HuH-7 (cell line): ENCODE measurements around the gene COMMD8.

Experiments used
- DNase-seq: peaks from one replicate; pipeline ENCODE4 v3.0.0; 2011; ENCODE audit warnings: low spot score

The COMMD8 gene

DNA sequence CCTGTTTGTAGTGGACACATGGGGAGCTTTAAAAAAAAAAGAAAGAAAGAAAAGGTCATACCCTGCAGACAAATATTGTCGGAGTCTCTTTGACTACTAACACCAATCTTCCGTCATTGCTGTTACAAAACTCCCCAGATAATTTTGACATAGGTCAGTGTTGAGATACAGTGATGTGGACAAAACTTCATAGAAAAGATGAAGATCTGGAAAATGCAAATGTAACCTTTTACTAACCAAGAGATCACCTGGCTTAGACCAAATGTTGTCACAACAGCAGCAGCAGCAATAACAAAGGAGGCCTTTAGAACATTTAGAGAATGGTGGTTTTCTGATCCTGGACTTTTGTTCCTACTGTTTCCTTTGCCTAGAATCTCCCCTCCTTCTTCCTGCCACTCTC, 8.1 kb upstream of the COMMD8 start:
- peak; percentile 15 for DNase-seq

DNA sequence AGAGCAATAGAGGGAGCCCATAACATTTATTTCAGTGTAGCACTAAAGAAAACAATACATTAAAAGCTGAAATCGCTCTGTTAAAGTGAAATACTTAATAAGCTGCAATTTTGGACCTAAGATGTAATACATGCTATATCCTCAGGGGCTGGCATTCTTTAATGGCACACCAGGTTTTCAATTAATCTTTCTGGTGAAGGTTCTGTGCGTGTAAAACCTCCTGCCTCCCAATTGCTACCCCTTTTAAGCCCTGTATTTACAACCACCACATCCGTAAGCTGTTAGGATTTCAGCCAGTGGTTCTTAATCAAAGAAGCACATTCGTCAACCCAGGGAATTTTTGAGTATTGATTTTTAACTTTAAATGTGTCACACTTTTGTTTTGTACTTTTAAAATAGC, 7.6 kb upstream of the COMMD8 start:
- DNase-seq, result no peak

DNA sequence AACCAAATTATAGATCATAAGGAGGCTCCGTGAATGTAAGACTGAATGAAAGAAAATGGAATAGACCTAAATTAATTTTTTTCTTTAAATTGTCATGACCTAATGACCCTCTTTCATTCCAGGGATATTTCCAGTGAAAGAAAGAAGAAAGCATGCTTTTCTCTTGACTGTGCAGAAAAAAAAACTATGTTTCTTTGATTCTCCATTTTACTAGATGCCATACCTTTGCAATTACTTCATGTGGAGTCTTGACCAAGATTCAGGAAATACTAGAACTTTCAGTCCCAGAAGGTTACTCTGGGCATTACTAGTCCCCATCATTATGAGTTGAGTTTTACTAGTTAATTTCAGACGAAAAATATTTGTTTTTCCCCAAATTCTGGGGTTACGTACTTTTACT, 6.4 kb upstream of the COMMD8 start:
- no peak for DNase-seq

DNA sequence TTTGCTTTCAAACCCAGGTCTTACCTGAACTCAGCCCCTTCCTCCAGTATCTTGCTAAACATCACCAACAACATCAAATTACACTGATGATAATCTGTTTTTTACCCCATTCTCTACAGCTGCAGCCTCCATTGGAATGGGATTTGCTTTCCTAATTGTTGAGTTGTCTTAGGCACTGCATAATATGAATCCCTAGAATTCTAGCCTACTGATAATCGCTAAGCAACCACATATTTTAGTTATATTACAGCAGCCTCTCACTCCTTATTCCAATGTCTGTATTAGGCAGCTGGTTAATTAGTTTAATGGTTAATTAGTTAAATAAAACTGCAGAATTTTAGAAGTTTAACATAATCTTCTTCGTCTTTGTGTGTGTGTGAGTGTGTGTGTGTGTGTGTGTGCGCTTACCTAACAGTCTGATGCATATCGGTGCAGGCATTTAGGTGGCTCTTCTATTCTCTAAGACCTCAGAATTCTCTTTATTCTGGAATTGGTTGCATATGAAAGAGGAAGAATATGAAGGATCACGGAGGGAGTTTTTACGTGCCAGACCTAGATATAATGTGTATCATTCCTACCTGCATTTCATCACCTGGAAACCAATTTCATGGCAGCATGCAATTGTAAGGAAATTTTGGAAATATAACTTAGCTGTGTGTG, 5.3 kb upstream of the COMMD8 start:
- DNase-seq, result no peak

DNA sequence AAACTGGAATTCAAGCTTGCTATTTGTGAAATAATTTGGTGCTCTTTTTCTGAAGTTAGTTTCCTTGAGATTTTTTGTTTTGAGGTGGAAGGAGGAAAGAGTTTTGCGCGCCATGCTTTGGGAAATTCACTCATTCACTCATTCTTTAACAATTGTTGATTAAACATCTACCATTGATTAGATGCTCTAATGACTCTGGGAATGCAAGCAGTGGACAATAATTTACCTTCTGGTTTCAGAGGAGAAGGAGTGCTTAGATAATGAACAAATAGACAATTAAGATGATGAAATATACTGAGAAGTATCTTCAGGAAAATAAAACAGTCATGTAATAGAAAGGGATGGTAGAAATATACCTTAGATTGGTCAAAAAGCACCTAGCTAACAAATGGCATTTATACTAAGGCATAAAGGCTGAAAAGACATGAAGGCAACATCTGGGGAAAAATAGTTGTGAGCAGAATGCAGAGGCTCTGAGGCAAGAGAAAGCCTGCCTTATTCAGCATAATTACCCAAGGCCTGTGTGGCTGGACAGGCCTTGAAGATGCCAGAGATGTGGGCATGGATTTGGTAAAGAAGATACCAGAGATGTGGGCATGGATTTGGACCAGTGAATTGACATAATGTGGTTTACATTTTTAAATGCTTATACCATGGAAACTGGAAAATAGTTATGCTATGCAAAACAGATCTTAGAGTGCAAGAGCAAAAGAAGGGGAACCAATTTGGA, 2.7 kb upstream of the COMMD8 start:
- no peak for DNase-seq

DNA sequence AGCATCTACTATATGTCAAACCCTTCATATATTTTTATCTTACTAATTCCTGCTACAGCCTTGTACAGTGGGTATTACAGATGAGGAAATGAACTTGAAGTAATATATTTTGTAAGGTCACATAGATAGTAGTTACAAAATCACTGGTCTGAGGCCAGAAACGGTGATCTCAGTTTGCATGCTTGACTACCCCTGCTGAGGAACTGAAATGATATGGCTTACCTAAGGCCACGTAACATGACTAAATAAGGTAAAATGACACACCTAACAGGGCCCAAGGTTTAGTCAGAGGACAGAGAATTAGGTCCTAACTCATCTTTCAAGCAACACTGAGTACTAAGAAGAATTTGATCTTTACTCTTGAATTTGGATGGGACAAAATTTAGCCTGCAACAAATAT, 1.5 kb upstream of the COMMD8 start:
- no peak for DNase-seq

DNA sequence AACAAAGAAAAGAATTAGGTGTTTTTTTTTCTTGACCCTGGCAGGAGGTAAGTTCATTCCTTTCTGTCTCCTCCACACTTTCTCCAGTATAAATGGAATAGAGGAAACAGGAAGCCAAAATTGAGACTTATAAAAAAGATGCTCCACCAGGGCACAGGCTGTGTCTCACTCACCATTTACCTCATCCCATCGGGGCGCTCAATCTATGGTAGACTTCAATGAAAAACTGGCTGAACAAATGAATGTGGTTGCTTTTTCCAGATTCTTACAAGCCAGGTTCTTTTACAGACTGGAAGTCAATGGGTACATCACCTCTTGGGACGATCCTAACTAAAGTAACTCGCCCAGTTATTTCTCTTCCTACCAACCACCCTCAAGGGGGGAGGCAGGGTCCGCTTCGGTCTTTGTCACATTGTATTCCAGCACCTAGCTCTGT, 685 bp downstream of the COMMD8 start:
- no peak for DNase-seq

DNA sequence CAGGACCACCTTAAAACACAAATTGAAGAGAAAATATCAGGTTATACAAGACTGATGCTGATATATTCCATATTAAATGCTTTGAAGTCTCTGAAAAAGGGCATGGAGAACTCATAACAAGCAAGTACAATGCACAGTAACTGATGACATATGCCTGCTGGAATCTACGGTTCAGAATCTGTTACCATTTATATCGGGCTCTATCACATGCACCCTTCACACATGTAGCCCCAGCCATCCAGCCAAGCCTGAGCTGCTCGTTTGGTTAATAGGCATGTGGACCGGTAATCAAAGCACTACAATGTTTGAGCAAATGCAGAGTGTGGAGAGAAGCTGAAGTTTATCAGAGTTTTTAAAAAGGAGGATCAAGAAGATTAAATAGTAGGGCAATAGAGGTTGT, 11.8 kb downstream of the COMMD8 start:
- DNase-seq, result no peak

DNA sequence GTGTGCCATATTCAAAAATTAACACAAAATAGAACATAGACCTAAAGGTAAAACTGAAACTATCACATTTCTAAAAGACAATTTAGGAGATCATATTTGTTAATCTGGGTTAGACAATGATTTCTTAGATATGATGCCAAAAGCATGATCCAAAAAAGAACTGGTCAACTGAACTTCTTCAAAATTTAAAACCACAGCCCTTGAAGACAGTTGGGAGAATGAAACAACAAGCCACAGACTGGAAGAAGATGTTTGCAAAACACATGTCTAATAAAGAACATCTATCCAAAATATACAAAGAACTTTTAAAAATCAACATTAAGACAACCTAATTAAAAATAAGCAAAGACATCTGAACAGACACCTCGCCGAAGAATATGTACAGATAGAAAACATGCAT, 19.5 kb downstream of the COMMD8 start:
- no peak for DNase-seq

DNA sequence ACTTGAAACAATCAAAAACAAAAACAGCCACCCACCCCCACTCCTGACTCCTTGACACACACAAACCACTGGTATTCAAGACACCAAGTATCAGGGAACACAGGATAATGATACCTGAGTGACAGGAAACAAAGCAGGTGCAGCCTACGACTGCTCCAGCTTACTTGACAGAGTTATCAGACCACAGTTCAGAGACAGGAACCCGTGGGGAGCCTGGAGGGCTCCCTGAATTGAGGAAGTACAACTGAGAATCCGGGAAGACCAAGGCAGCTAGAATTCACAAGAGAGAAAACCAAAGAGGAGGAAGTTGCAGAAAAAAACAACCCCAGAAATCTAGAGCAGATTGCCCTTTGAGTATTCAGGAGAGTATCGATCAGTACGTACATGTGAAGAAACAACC, 20.5 kb downstream of the COMMD8 start:
- no peak for DNase-seq

DNA sequence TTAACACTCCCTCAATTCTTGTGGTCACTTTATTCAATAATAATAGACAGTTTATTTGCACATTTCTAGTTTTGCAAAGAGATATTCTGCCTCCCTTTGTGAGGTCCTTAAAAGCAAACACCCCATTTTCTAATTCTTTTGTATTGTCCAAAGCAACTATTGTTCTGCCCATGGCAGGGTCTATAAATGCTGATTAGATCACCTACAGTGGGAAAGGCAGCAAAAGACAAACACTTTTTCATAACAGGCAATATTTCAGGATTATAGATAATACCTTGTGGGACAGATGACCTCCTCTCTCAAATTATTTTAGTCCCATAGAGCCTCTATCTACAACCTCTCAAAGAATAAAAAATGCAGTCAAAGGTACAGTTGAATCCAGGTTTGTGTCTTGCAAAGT, 28.6 kb downstream of the COMMD8 start:
- DNase-seq, result no peak

DNA sequence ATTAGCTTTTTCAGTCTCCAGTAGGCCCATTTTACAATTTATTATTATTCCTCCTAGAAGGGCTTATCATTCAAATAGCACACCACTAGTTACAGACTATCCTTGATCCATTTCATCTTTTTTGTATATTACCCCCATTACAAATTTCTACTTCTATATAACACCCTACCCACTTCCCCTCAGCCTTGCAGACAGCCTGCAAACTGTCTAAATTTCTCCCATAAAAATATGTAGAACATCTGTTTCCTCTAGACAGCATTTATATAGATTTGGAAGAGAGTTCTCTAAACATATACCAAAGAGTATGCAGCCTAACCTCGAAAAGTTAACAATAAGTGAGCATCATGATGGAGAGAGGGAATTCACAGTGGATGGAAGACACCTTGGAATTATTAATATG, 30.8 kb downstream of the COMMD8 start:
- no peak for DNase-seq

DNA sequence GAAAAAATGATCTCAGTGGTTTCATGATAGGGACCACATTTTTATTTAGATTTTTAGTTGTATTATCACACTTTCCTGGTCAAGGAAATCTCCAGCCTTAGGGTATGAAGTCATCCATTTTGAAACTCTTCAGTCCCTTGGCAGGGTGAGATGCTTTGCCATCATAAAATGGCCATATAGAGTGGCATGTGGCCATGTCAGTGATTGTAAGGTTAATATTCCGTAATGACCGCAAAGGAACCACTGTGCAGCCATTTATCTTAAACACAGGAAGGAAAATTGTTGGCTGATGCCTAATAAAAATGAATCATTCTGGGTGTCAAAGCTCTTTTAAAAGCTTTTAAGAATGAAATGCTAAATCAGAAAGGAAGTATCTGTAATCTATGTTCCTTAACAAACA, 35.6 kb downstream of the COMMD8 start:
- no peak for DNase-seq

DNA sequence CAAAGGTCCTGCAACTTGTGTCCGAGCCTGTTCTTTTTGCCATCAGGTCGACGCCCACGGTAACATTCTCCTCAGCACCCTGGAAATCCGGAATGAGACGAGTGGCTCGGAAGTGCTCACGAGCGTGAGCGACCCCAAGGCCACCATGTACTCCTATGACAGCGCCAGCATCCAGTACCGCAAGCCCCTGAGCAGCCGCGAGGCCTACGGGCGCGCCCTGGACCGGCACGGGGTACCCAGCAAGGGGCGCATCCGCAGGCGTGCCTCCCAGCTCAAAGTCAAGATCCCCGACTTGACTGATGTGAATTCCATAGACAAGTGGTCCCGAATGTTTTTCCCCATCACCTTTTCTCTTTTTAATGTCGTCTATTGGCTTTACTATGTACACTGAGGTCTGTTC, 37.9 kb downstream of the COMMD8 start:
- no peak for DNase-seq

DNA sequence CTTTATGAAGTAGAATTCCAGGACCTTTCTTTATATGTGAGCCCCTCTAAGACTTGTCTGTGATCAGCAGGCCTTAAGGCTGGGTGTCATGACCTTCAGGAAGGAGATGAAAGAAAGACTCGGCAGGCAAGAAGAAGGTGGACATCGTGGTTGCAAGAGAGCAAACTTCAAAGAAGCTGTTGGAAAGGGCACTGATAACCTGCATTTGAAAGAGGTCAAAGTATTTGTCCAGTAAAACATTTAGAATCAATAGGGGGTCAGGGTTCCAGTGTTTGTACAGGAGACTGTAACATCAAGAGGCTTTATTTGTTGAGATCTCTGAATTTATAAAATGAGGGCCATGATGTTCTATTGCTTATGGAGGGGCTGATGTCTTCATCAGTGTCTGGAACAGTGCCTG, 44.2 kb downstream of the COMMD8 start:
- DNase-seq, result peak; percentile 16

DNA sequence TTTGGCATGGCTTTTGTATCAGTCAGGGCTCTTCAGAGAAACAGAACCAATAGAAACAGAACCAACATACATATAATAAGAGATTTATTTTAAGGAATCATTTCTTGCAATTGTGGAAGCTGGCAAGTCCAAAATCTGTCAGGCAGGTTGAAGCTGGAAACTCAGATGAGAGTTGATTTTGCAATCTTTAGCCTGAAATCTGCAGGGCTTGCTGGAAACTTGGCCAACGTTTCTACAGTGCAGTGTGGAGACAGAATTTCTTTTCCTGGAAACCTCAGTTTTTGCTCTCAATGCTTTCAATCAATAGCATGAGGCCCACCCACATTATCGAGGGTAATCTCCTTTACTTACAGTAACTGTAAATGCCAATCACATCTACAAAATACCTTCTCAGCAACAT, 45.4 kb downstream of the COMMD8 start:
- no peak for DNase-seq

DNA sequence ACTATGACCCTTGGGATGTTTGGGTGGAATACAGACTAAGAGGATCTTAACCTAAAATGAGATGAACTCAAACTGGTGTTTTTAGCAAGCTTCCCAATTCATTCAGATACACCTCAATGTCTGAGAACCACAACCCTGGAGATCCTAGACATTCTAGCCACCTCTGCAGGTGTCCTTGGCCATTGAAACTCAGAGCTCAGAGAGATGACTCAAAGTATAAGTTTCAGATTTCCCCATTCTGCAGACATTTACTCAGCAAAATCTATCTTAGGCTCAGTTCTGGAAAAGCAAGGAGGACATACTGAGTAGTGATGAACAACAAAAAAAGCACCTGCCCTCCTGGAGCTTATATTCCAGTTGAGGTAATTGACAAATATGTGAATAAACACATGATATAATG, 47.8 kb downstream of the COMMD8 start:
- no peak for DNase-seq

DNA sequence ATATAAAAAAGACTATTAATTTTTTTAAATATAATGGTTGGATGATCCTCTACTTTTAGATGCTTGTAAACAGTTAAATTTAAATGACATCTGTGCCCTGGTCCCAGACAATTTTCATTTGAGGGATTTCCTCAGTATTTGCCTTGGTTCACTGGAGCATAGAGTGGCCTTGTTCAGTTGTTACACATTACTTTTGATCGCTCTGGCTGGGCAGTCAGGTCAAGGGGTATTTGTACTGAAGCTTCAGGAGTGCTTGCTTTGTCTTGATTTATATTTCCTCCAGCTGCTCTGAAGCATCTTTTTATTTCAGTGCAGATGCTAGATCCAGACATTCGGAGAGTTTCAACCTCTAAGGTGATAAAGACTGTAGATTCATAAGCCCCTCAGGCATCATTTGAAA, 50.0 kb downstream of the COMMD8 start:
- DNase-seq, result no peak

DNA sequence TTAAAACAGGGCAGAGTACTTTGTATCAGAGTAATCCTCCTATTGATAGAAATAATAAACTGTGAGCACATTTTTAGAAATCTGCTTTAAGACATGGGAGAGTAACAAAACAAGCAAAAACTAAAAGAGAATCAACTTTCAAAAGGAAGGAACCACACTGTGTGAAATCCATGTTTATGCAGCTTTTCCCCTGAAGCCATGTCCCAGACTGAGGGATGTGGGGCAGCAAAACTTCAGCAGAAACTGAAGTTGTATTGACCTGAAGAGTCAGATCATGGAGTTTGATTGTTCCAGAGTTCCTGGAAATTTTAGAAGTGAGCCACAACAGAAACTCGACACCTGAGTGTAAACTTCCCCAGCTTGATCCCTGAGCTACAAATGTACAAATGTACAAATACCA, 53.2 kb downstream of the COMMD8 start:
- peak; percentile 19 for DNase-seq

DNA sequence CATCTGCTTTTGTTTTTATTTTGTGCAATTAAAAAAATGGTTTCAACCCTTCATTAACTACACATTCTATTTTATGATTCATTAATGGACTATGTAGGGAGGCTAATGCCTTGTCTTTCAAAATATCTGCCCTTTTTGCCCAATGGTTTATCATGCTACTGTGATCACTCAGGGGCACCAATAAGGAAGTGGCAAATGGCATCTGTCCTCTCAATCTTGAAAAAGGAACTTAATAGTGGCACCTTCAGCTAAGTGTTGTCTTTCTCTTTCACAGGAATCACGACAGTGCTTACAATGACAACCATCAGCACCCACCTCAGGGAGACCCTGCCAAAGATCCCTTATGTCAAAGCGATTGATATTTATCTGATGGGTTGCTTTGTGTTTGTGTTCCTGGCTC, 57.1 kb downstream of the COMMD8 start:
- no peak for DNase-seq
